Sigmoid colon (tissue), 4 donors: ENCODE measurements around the gene SPATS2L.
A peak's percentile ranks its signal among the peaks of the same experiment; 100 is the strongest.

ENCODE experiments used
- CTCF ChIP-seq, 4 experiments: fragments of 450-650 bp in 3 of 4; fragments of 200-600 bp in 1 of 4; IDR thresholded peaks; one replicate each; pipeline ENCODE4 v1.5.1; 2016 to 2019; ENCODE audit warnings: antibody characterized with exemption in 4 of 4, mild to moderate bottlenecking in 3 of 4, moderate library complexity in 2 of 4
- EP300 ChIP-seq, 4 donors: sonication (generic); formaldehyde crosslinking; IDR thresholded peaks; one replicate each; pipeline ENCODE4 v1.6.1; 2017; ENCODE audit warnings: antibody characterized with exemption in 4 of 4
- POLR2A ChIP-seq, 2 donors: fragments of 450-650 bp; IDR thresholded peaks; one replicate each; pipeline ENCODE4 v1.6.1; 2016; ENCODE audit warnings: antibody characterized with exemption in 2 of 2, mild to moderate bottlenecking in 2 of 2, moderate library complexity in 2 of 2

GRCh38 chr2:200364142-200364541 is 57.6 kb downstream of the SPATS2L start:
- TF ChIP-seq CTCF (IDR thresholded peaks at IDR 0.05) (no peak), EP300 (IDR thresholded peaks at IDR 0.05) (peak in 1 of 4 donors; percentile 47), POLR2A (IDR thresholded peaks at IDR 0.05) (no peak)
